BJ (cell line): Measurements from ENCODE around the gene OPRL1. TPM values are rescaled to one million over a fixed set of nuclear protein-coding genes. Genes with fewer than 3 reads are reported as not detected.

Experiments used
- CTCF ChIA-PET: fragments of 350-600 bp; formaldehyde crosslinking; extraction: SDS; loops from one replicate; lab custom pipeline; 2021; ENCODE audit warnings: antibody characterized with exemption, inconsistent platforms; lab: Yijun Ruan, JAX
- POLR2A ChIA-PET: fragments of 300-600 bp; sonication (Branson Sonifier 250); formaldehyde crosslinking; extraction: SDS; loops from one replicate; lab custom pipeline; 2021; ENCODE audit warnings: antibody characterized with exemption; lab: Charles Lee
- DNase-seq: peaks from one replicate; pipeline ENCODE4 v3.0.0-alpha.2; 2011; ENCODE audit warnings: low read depth
- H3K27me3 ChIP-seq: 2 replicates; pipeline ENCODE4 v1.6.0; 2011; ENCODE audit warnings: low read length; ENCODE audit not compliant: control insufficient read depth, insufficient read depth
- H3K36me3 ChIP-seq: 2 replicates; pipeline ENCODE4 v1.5.1; 2011; ENCODE audit warnings: low read length; ENCODE audit not compliant: control insufficient read depth, insufficient read depth
- H3K4me3 ChIP-seq: 2 replicates; pipeline ENCODE4 v1.5.1; 2011; ENCODE audit warnings: low read depth, mild to moderate bottlenecking, control low read depth, low read length
- CTCF ChIP-seq: IDR thresholded peaks from 2 replicates; pipeline ENCODE4 v1.5.1; 2011; ENCODE audit warnings: low read depth, mild to moderate bottlenecking, control low read depth, inconsistent platforms, low read length, moderate library complexity; ENCODE audit not compliant: insufficient read depth
- polyA plus RNA-seq: library from polyadenylated mRNA; depleted of rRNA; stranded (reverse); fragments of >200 nt; gene quantifications from 2 replicates; pipeline ENCODE4 v1.2.3, GENCODE V29; 2011

OPRL1 gene
- polyA plus RNA-seq, 1 experiment, result 0.97 TPM

- no peak overlapping the region for H3K4me3 ChIP-seq
- TF ChIP-seq CTCF, result no peak
- H3K36me3 ChIP-seq, result no peaks in the 10 kb centered on the region
- DNase-seq, result no peak
- H3K27me3 ChIP-seq, result peaks cover 3% of the 10 kb centered on the region
- ChIA-PET CTCF (interaction anchor here (0.9 kb wide), 1 partner anchor 16 kb away, joined by 3 read pairs; no protein-coding TSS in a partner anchor), POLR2A (no interaction called here)
Observed at GRCh38 chr20:64138276-64138815, 58.5 kb downstream of the OPRL1 start.

DNA sequence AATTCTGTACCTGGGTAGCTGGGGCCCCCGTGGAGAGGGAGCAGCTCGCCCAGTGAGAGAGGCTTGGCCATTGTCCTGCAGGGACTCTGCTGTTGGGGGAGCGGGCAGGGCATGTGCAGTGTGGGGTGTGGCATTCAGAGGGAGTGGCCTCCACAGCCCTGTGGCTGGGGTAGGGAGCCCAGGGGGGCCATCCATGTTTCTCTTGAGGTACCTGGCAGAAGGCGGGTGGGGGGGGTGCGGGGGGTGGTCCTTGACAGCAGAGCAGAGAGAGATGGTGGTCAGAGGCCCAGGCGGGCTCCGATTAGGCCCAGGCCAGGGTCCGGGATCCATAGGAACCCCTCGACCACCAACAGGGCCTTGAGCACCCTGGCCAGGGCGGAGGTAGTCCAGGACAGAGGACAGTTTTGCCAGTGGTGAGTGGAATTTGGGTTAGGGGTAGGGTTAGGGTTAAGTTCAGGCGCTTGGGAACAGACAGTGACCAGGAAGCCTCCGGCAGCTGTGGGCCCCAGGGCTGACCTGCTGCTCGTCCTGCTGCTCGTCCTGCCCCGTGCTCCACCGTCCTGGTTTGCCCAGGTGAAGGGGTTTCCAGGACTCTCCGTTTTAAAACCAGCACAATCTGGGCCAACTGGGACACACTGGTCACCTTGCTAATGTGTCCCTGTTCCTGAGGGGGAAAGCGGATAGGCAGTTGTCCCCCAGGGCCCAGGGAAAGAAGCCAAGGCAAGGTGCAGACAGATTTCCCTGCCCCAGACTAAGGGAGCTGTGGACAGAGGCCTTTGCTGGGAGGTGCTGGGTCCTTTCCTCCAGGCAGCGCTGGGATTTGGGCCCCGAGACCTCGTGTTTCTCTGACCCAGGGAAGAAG lies 59.5 kb downstream of the OPRL1 start:
- Histone ChIP-seq H3K4me3 (no peak overlapping the region), H3K27me3 (peaks cover 3% of the 10 kb centered on the region), H3K36me3 (no peaks in the 10 kb centered on the region)
- TF ChIP-seq CTCF, result no peak
- ChIA-PET CTCF (no interaction called here), POLR2A (no interaction called here)
- no peak for DNase-seq

DNA sequence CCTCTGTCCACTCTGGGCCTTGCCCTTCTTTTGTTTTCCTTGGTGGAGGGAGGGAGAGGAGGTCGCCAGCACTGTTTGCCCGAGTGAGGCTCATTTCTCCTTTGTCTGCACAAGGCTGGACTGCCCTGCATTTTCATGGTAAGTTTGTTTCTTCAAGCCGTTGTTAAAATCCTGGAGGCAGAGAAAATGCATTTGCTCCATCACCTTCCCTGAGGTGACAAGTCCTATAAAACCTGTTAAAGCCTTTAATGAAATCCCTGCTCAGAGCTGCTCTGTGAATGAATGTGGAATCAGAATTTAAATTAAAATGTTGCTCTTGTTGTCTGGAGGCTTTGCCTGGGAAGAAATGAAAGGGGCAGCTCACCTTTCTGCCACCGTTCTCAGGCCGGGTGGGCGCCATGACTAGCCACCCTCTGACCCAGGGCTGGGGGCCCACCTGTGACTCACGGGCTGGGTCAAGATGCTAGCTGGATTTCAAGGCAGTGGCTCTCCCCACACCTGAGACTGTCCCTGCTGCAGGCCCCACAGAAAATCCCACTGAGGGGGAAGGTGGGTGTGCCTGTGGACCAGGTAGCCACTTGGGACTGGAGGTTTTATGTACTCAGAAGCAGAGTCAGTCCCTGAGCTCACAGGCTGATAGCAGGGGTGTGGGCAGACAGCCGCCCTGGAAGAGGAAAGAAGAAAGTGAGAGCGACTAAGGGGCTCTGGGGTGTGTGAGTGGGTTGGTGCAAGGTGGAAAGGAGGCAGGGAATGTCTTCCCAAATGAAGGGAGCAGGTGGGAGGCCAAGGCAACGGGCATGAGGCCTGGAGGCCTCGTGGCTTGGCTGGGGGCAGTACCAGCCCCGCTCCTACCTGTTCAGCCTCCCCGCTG lies 60.4 kb downstream of the OPRL1 start:
- no peak for DNase-seq
- no peak for TF ChIP-seq CTCF
- ChIA-PET CTCF (no interaction called here), POLR2A (no interaction called here)
- Histone ChIP-seq H3K36me3 (no peaks in the 10 kb centered on the region), H3K4me3 (no peak overlapping the region), H3K27me3 (peaks cover 3% of the 10 kb centered on the region)

- DNase-seq, result no peak
- no peak overlapping the region for H3K4me3 ChIP-seq
- POLR2A ChIA-PET, result no interaction called here
- TF ChIP-seq CTCF, result no peak
- CTCF ChIA-PET, result no interaction called here
- peaks cover 3% of the 10 kb centered on the region for H3K27me3 ChIP-seq
- H3K36me3 ChIP-seq, result no peaks in the 10 kb centered on the region
Observed at GRCh38 chr20:64140956-64141355, 61.1 kb downstream of the OPRL1 start.

DNA sequence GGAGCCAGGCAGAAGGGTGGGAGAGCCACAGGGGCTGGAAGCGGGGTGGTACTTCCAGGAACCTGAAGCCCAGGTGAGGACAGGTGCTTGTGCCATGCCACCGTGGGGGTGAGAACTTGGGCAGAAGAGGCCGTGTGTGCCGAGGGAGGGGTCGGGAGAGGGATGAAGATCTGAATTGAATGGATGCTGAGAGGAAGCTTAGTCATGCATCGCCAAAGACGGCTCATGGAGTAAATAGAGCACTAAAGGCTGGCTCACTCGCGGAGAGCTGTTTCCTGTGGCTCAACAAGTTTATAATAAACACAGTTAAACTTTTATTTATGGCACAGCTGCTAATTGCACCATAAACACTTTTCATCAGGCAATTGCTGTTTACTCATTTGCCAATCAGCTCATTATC lies 62.7 kb downstream of the OPRL1 start:
- CTCF ChIA-PET, result interaction anchor here (1.4 kb wide), 1 partner anchor 23 kb away, joined by 4 read pairs; no protein-coding TSS in a partner anchor
- POLR2A ChIA-PET, result no interaction called here
- no peak overlapping the region for H3K4me3 ChIP-seq
- H3K36me3 ChIP-seq, result no peaks in the 10 kb centered on the region
- H3K27me3 ChIP-seq, result peaks cover 5% of the 10 kb centered on the region
- DNase-seq, result no peak
- no peak for TF ChIP-seq CTCF
